ENCODE measurements around the gene DMBX1. TPM values are rescaled to one million over a fixed set of nuclear protein-coding genes. Genes with fewer than 3 reads are reported as not detected.

Gene DMBX1
- not detected in 3 replicates for total RNA-seq
- long read RNA-seq: 0 reads

DNA sequence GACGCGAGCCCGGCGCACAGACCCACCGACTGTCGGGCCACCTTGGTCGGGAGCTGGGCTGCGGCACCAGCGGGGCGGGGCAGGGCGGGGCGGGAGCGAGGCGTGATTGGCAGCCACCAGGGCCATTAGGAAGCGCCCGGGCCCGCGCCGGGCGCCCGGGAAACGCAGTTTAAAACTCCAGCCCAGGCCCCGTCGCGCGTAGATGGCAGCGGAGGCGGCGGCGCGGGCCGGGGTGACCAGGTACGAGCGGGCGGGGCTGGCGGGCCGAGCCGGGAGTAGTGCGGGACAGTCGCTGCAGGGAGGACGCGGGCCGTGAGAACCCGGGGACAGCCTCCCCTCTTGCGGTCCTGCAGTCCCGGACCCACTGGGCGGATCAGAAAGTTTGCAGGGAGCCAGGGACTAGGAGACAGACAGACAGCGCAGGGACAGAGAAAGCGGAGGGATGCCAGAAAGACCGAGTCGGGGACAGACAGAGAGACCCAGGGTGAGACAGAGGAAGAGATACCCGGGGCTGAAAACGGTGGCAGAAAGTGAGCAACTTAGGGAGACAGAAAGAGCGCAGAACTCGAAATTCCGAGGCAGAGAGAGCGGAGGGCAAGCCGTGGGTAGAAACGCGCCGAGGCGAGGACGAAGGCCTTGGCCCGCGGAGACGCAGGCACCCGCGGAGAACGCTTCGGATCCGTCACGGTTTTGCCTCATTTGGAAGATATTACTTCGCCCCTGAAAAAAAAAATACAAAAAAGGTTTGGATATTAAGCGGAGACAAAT is at the start of gene DMBX1:
DMBX1 (plus strand) TSS at position 199 of the 768 bp plus-strand sequence. CDS start 17,175 bp downstream, outside the sequence.
- Mint-ChIP-seq H3K36me3 (ENCODE audit: low read depth) (peaks cover 3% of the 10 kb centered on the region), H3K27ac (ENCODE audit: unreplicated experiment) (peak within 1 kb of the TSS; percentile 18), H3K27me3 (ENCODE audit: low read depth) (peaks cover 80% of the 10 kb centered on the region), H3K4me3 (ENCODE audit: unreplicated experiment) (peak within 1 kb of the TSS; percentile 44), H3K4me1 (ENCODE audit: low read depth) (peaks cover 14% of the 10 kb centered on the region), H3K9me3 (ENCODE audit: low read depth) (no peaks in the 10 kb centered on the region)
- DNase-seq (ENCODE audit: low spot score): peak; percentile 77
- TF ChIP-seq, protein P1, sequence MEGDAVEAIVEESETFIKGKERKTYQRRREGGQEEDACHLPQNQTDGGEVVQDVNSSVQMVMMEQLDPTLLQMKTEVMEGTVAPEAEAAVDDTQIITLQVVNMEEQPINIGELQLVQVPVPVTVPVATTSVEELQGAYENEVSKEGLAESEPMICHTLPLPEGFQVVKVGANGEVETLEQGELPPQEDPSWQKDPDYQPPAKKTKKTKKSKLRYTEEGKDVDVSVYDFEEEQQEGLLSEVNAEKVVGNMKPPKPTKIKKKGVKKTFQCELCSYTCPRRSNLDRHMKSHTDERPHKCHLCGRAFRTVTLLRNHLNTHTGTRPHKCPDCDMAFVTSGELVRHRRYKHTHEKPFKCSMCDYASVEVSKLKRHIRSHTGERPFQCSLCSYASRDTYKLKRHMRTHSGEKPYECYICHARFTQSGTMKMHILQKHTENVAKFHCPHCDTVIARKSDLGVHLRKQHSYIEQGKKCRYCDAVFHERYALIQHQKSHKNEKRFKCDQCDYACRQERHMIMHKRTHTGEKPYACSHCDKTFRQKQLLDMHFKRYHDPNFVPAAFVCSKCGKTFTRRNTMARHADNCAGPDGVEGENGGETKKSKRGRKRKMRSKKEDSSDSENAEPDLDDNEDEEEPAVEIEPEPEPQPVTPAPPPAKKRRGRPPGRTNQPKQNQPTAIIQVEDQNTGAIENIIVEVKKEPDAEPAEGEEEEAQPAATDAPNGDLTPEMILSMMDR (IDR thresholded peaks at IDR 0.05): no peak

DNA sequence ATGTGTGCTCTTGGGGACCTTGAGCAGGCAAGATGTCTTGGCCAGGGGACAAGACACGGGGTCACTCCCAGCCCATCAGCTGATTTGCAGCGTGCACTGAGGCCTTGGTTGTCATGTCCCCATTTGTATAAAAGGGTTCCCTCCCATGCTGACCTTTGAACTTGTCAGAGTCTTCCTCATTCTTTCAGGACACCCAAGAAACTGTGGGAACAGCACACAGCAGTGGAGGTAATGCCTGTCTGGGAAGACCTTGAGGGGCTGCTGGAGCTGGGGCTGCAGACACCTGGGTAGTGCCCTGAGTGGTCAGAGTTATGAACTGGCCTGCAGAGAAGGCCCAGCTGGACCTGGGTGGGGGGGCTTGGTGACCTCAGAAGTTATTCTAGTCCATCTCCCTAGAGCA is 49.2 kb upstream of the DMBX1 start:
- peaks cover 4% of the 10 kb centered on the region for H3K4me1 Mint-ChIP-seq (ENCODE audit: low read depth)
- no peak overlapping the region for H3K27ac Mint-ChIP-seq (ENCODE audit: unreplicated experiment)
- no peak for DNase-seq (ENCODE audit: low spot score)
- no peaks in the 10 kb centered on the region for H3K9me3 Mint-ChIP-seq (ENCODE audit: low read depth)
- TF ChIP-seq, protein P1 (IDR thresholded peaks at IDR 0.05): no peak
- no peaks in the 10 kb centered on the region for H3K36me3 Mint-ChIP-seq (ENCODE audit: low read depth)
- peaks cover 28% of the 10 kb centered on the region for H3K27me3 Mint-ChIP-seq (ENCODE audit: low read depth)
- no peak overlapping the region for H3K4me3 Mint-ChIP-seq (ENCODE audit: unreplicated experiment)

DNA sequence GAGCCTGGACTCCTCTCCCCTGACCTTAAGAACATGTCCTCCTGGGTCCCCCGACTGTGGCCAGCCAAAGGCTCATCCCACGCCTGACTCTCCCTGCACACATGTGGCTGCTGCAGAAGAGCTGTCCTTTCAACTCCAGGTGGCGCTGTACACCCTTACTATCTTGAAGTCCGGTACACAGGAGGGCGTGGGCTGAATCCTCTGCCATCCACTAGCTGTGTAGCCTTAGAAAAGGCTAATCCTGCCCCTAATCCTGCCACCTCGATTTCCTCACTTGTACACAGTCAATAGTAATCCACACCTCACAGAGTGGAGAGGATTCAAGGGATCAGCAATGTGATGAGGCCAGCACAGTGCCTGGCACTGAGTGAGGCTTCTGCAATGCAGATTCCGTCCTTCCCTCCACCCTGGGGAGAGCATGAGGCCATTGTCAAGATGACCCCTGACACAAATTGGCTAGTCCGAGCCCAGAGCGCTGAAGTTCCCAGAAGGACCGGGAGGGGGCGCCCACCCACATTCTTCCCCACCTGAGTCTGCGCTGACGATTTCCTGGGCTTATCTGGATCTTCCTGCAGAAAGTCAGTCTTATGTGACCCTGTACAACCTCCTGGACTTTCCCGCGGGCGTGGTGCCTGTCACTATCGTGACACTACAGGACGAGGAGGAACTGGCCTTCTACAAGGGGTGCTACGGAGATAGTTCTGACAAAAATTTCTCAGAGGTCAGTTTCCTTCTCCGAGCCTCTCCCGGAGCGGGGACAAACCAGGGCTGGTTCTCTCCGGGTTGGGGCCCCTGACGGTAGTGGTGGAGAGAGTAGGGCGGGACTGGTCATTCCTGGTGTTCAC is 47.1 kb upstream of the DMBX1 start:
- peaks cover 37% of the 10 kb centered on the region for H3K27me3 Mint-ChIP-seq (ENCODE audit: low read depth)
- peak overlapping the region; percentile 76 for H3K4me3 Mint-ChIP-seq (ENCODE audit: unreplicated experiment)
- peak overlapping the region; percentile 55 for H3K27ac Mint-ChIP-seq (ENCODE audit: unreplicated experiment)
- peaks cover 8% of the 10 kb centered on the region for H3K4me1 Mint-ChIP-seq (ENCODE audit: low read depth)
- no peaks in the 10 kb centered on the region for H3K9me3 Mint-ChIP-seq (ENCODE audit: low read depth)
- DNase-seq (ENCODE audit: low spot score): no peak
- TF ChIP-seq, protein P1 (IDR thresholded peaks at IDR 0.05): peak; percentile 95
- no peaks in the 10 kb centered on the region for H3K36me3 Mint-ChIP-seq (ENCODE audit: low read depth)

DNA sequence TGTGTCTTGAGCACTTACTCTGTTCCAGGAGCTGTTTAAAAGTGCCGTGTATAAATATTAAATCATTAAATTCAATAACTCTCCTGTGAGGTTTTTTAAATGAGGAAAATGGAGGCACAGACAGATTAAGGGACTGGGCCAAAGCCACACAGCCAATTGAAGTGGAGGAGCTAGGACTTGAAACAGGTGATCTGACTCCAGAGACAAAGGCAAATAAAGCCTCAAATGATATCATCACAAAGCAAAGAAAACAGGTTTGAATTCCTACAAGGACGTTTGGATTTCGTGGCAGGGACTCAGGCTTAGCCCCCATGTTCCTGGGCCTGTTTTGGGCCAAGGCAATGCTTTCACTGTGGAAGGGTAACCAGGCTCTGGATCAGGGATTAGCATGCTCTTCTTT is 45.2 kb upstream of the DMBX1 start:
- TF ChIP-seq, protein P1 (IDR thresholded peaks at IDR 0.05): no peak
- DNase-seq (ENCODE audit: low spot score): no peak
- Mint-ChIP-seq H3K27me3 (ENCODE audit: low read depth) (peaks cover 38% of the 10 kb centered on the region), H3K4me3 (ENCODE audit: unreplicated experiment) (no peak overlapping the region), H3K27ac (ENCODE audit: unreplicated experiment) (no peak overlapping the region), H3K36me3 (ENCODE audit: low read depth) (no peaks in the 10 kb centered on the region), H3K4me1 (ENCODE audit: low read depth) (peaks cover 16% of the 10 kb centered on the region), H3K9me3 (ENCODE audit: low read depth) (no peaks in the 10 kb centered on the region)

DNA sequence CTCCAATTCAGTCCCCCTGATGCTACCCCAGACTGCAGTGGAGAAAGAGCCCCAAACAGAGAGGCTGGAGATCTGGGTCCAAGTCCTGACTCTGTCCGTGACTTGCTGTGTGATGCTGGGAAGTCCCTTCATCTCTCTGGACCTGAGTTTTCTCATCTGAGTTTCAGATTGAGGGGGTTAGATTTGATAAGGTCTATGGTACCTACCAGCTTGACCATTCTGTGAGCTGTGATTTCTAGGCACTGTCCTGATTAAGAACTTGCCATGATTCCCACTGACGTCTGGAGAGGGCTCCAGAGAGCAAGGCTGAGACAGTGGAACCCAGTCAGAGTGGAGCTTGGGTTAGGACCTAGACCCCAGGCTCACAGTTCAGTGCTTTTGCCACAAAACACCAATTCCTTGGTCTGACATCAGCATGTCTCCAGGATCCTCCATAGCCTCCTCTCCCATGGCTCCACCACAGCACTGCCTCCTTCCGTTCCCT is 43.8 kb upstream of the DMBX1 start:
- Mint-ChIP-seq H3K27ac (ENCODE audit: unreplicated experiment) (no peak overlapping the region), H3K27me3 (ENCODE audit: low read depth) (peaks cover 43% of the 10 kb centered on the region), H3K4me1 (ENCODE audit: low read depth) (peaks cover 16% of the 10 kb centered on the region), H3K9me3 (ENCODE audit: low read depth) (no peaks in the 10 kb centered on the region), H3K4me3 (ENCODE audit: unreplicated experiment) (no peak overlapping the region), H3K36me3 (ENCODE audit: low read depth) (no peaks in the 10 kb centered on the region)
- TF ChIP-seq, protein P1 (IDR thresholded peaks at IDR 0.05): no peak
- no peak for DNase-seq (ENCODE audit: low spot score)

Data from chondrocyte (in vitro differentiated cells).